Epithelial cell of esophagus (primary cell): ENCODE data around the gene GSG1L.

ENCODE experiments used
- DNase-seq: peaks from one replicate; pipeline ENCODE4 v3.0.0; 2010; ENCODE audit warnings: low read depth
- H3K4me3 ChIP-seq: 2 replicates; pipeline ENCODE4 v1.5.1; 2011; ENCODE audit warnings: mild to moderate bottlenecking, low read length, control low read depth
- CTCF ChIP-seq: IDR thresholded peaks from 2 replicates; pipeline ENCODE4 v1.5.1; 2011; ENCODE audit warnings: low read depth, mild to moderate bottlenecking, low read length, control low read depth, inconsistent platforms; ENCODE audit not compliant: insufficient read depth; ENCODE audit errors: missing control alignments

The GSG1L gene

GRCh38 chr16:27853651-27854050 is 209.9 kb downstream of the GSG1L start:
- DNase-seq: no peak
- no peak overlapping the region for H3K4me3 ChIP-seq
- no peak for TF ChIP-seq CTCF

DNA sequence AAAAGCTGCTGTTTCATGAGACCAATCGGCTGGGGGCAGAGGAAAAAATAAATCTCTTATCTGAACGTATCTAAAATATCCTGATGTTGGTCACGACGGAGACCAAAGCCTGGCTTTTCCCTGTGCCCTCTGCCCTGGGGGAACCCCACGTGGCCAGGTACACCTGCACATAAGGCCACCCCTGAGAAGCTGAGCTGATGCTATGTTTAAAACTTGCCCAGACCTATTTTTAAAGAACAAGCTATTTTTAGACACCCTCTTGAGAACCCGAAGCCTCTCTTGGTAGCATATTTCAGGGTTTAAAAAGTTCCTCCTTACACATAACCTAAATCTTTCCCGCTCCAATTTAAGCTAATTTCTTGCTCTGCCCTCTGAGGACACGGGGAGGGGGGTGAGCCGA is 210.4 kb downstream of the GSG1L start:
- TF ChIP-seq CTCF: no peak
- DNase-seq: no peak
- H3K4me3 ChIP-seq: no peak overlapping the region

DNA sequence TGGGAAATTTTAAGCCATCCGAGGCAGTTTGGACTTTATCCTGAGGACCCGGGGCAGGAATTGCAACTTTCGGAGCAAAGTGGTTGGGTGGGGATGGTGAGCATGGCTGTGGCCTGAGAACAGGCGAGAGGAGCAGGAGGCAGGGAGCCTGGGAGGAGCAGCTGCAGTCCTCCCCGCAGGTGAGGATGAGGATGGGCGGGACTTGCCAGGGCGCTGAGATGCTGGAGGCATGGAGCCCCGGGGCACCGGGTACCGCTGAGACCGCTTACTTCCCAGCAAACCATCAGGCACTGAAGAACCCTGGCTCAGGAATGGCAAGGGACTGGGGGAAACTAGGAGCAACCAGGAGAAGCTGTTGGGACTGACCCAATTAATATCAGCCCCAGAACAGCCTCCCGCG is 210.8 kb downstream of the GSG1L start:
- DNase-seq: no peak
- TF ChIP-seq CTCF: no peak
- no peak overlapping the region for H3K4me3 ChIP-seq

GRCh38 chr16:27852116-27852515 is 211.4 kb downstream of the GSG1L start:
- no peak for DNase-seq
- no peak overlapping the region for H3K4me3 ChIP-seq
- TF ChIP-seq CTCF: no peak

DNA sequence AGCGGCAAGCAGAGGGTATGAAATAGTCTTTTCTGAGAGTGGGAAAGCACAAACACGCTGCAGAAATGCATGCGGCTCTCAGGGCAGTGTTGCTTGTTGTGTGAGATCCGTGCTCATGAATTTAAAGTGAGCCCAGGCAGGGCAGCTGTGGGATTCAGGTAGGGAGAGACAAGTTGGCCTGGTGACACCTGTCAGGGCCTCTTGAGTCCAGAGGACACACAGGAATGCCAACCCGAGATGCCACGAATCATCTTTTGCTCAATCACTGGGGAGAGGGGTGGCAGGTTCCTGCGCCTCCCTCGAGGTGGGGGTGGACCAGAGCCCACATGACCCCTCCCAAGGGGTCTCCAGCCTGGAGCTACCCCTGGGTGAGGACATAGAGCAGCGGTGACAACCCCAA is 211.9 kb downstream of the GSG1L start:
- TF ChIP-seq CTCF: no peak
- no peak overlapping the region for H3K4me3 ChIP-seq
- DNase-seq: no peak

GRCh38 chr16:27849621-27850020 is 213.9 kb downstream of the GSG1L start:
- no peak for TF ChIP-seq CTCF
- no peak overlapping the region for H3K4me3 ChIP-seq
- DNase-seq: no peak

GRCh38 chr16:27847030-27847550 is 216.4 kb downstream of the GSG1L start:
- H3K4me3 ChIP-seq: no peak overlapping the region
- no peak for TF ChIP-seq CTCF
- DNase-seq: no peak
